Activated CD4-positive, alpha-beta T cell treated with anti-CD3 and anti-CD28 coated beads, Interleukin-2, Interleukin-4, amounts not matched to agents 100 ng/mL and 50 ng/mL, durations not matched to agents 16 hours and 8 hours (primary cell): Measurements from ENCODE around the gene CCDC88B.

Experiments used
- DNase-seq: peaks from one replicate; pipeline ENCODE4 v3.0.0-alpha.2; 2020; ENCODE audit warnings: low spot score

The CCDC88B gene

DNA sequence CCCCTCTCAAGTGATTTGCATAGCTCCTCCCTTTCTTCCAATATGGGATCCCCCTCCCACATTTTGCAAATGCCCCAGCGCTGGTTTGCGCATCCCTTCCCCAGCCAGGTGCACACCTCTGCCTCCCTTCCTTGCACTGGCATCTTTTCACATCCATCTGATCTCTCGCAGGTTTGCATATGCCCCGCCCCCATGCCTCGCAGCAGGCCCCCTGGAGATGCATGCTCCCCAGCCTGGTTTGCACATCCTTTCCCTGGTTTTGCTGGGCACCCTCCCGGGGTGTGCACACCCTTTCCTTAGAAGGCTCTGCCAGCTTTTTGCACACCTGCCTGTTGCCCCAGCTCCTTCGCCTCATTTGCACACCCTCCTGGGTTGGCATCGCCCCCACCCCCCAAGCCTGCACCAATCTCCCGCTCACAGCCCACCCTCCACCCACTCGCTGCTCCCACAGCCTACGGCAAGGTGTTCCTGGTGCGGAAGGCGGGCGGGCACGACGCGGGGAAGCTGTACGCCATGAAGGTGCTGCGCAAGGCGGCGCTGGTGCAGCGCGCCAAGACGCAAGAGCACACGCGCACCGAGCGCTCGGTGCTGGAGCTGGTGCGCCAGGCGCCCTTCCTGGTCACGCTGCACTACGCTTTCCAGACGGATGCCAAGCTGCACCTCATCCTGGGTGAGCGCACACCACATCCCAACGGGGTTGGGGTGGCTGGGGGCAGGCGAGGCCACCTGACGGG, 19.9 kb downstream of the CCDC88B start:
- DNase-seq, result no peak

DNA sequence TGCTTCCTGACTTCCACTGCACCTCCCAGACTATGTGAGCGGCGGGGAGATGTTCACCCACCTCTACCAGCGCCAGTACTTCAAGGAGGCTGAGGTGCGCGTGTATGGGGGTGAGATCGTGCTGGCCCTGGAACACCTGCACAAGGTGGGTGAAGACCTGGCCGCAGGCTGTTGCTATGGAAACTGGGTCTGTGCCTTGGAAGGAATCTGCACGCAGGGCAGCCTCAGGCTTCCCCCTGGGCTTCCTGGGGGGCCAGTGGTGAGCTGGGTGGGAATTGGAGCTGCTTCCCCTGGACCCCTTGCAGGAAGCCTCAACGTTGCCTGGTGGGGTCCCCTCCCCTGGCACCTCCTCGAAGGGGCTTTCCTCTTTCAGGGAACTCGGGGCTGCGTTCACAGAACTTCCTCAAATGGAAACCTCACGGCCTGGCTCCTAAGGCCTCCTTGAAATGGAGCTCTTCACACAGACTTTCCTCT, 20.5 kb downstream of the CCDC88B start:
- no peak for DNase-seq

DNA sequence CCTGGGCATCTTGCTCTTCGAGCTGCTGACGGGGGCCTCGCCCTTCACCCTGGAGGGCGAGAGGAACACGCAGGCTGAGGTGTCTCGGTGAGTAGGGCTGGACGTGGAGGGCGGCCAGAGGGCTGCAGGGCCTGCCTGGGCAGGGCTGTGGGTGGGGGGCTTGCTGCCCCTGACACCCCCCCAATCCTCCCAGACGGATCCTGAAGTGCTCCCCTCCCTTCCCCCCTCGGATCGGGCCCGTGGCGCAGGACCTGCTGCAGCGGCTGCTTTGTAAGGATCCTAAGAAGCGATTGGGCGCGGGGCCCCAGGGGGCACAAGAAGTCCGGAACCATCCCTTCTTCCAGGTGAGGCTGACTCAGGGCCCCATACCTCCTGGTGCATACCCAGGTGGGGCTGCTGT, 21.7 kb downstream of the CCDC88B start:
- no peak for DNase-seq

DNA sequence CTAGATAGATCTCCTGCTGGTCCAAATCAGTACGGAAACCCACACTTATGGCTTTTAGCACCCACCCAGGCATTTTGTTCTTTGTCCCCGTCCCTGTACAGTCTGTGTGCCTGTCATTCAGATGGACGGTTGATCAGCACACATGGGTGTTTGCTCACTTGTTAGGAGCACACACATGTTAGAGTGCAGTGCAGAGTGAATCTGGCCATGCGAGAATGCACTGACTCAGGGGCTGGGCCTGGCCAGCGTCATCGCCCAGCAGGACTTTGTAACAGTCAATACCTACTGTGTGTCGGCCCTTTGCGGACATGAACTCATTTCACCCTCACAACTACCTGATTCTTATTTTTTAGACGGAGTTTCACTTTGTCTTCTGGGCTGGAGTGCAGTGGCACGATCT, 22.3 kb downstream of the CCDC88B start:
- DNase-seq, result no peak

DNA sequence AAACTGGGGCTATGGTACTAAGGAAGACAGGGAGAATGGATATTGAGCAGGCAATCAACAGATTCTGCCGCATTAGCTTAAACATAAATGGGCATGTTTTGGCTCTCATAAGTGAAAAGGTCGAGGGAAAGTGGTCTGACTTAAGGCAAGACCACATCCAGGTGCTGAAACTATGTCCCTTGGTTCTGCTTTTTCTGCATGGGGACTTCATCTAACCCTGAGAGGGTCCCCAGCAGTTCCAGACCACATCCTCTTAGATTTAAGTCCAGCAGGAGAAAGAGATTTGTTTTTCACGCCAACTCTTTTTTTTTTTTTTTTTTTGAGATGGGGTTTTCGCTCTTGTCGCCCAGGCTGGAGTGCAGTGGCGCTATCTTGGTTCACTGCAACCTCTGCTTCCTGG, 24.4 kb downstream of the CCDC88B start:
- DNase-seq, result no peak

DNA sequence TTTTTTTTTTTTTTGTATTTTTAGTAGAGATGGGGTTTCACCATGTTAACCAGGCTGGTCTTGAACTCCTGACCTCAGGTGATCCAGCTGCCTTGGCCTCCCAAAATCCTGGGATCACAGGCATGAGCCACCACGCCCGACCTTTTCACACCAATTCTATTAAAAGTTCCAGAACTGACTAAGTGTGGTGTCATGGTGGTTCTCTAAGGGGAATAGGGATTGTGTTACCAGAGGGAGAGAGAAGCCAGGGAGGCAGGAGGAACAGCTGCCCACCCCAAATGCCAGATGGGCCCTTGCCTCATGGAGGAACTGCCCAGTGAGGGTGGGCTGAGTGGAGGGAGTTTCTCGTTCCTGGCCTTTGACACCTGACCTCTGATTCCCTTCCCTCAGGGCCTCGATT, 24.9 kb downstream of the CCDC88B start:
- DNase-seq, result no peak

DNA sequence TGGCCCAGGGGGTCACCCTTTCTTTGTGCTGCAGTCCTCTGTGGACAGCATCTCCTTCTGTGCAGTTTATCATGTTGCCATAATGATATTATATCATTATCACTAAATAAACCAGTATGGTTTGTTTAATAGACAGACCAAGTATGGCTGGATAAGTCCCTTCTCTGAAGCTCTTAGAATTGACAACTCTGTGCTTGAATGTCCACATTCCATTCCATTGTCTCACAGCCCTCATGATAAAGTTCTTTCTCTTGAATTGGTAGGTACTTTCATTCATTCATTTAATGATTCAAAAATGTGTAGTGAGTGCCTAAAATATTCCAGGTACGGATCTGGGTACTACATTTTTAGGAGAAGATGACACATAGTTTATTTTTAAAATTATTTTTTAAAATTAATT, 26.7 kb downstream of the CCDC88B start:
- no peak for DNase-seq

DNA sequence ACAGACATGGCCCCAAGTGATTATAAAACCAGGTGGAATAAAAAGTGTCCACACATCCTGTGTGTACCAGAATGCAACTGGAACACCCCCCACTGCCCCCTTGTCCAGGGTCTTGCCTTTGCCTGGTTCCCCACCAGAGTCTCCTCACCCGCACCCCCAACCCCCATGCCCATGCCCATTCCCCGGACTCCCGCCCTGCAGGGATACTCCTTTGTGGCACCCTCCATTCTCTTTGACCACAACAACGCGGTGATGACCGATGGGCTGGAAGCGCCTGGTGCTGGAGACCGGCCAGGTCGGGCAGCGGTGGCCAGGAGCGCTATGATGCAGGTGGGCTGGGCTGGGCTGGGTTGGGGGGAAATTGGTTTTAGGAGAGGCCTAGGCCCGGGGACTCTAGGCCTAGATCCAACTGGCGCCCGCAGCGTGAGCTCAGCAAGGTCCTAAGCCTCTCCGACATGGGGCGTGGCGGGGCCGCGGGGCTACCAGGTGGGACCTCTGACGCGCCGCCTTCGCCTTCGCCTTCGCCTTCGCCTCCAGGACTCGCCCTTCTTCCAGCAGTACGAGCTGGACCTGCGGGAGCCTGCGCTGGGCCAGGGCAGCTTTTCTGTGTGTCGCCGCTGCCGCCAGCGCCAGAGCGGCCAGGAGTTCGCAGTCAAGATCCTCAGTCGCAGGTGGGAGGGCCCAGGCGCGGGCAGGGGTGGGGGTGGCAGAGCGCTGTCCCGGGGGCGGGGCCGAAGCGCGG, 28.1 kb downstream of the CCDC88B start:
- DNase-seq, result no peak

DNA sequence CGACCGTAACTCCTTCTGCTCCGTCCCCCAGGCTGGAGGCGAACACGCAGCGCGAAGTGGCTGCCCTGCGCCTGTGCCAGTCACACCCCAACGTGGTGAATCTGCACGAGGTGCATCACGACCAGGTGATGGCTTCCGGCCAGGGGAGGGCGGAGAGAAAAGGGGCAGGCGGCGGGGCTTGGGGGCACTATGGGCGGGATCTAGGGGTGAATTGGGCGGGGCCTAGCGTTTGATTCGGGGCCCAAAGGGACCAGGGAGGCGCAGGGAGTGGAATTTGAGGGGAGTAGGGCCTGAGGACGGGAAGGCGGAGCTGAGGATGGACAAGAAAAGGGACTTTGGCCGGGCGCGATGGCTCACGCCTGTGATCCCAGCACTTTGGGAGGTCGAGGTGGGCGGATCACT, 28.7 kb downstream of the CCDC88B start:
- no peak for DNase-seq

DNA sequence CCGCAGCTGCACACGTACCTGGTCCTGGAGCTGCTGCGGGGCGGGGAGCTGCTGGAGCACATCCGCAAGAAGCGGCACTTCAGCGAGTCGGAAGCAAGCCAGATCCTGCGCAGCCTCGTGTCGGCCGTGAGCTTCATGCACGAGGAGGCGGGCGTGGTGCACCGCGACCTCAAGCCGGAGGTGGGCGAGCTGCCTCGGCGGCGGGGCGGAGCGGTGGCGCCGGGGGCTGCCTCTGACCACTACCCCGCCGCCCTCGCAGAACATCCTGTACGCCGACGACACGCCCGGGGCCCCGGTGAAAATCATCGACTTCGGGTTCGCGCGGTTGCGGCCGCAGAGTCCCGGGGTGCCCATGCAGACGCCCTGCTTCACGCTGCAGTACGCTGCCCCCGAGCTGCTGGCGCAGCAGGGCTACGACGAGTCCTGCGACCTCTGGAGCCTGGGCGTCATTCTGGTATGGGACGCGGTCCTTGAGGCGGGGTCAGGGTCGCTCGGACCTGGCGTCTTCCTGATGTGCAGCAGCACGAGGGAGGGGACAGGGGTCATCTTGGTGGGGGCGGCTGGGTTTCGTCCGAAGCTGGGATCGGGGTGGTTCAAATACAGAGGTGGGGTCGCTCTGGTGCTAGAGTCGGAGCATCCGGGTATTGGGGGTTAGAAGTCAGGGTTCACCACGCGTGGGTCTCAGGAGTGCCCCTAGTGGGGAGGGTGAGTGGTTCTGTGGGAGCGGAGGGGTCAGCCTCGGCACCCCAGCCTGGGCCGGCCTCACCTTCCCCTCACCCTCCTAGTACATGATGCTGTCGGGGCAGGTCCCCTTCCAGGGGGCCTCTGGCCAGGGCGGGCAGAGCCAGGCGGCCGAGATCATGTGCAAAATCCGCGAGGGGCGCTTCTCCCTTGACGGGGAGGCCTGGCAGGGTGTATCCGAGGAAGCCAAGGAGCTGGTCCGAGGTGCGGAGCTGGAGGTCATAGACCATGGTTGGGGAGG, 29.7 kb downstream of the CCDC88B start:
- DNase-seq, result no peak

DNA sequence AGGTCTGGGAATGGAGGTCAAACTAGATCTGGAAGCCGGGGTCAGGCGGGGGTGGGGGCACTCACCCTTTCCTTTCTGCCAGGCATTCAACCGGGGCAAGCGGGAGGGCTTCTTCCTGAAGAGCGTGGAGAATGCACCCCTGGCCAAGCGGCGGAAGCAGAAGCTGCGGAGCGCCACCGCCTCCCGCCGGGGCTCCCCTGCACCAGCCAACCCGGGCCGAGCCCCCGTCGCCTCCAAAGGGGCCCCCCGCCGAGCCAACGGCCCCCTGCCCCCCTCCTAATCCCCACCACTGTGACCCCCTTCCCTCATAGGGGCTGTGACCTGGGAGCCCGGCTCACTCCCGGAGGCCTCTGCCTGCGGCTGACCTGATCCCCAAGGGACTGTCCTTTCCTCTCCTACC, 31.2 kb downstream of the CCDC88B start:
- DNase-seq, result no peak

DNA sequence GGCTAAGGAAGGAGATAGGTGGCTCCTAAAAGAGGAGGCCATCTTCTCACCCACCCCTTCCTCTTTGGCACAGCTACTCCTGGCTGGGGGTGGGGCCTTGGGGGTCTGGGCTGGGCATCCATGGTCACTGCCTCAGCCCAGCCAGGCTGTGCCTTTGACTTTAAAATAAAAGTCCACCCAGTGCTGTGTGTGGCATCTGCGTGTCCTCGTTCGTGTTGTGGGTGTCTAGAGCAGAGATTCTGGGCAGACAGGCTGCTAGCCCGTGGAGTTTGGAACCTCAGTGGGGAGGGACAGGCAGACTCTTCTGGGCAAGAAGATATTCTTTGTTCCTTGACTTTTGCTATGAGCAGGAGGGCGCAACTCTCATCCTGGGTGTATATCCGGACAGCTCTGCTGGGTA, 32.0 kb downstream of the CCDC88B start:
- DNase-seq, result no peak

DNA sequence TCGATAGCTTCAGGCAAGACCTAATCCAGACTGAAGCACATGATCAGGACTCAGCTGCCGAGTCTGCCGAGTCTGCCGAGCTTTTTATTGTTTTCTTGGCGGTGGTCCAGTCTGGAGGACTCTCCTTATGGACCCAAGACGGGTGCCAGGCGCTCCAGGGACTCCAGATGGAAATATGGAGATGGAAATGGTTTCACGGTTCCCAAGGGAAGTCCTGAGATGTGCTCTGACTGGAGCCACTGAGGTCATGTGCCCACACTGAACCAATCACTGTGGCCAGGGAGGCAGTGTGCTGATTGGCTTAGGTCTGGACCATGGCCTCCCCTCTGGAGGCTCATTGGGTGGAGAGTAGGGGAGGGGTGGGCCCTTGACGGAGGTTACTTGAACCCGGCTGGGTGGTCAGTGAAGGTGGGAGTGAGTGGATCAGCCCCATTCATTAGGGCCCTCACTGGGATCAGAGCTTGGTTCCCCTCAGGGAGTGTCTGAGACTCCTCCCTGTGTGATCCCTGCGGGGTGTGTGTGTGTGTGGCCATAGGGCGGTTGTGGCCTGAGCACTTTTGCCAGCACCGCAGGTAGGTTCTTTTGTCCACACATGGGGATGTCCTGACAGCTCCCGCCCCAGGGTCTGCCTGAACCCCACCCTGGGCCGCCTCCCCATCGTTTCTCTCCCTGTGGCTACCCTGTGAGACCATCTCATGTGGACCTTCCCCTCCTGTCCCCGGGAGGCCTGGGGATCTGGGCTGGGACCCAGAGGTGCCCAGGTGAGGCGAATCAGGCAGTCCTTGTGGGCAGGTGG, 33.0 kb downstream of the CCDC88B start:
- DNase-seq, result no peak

DNA sequence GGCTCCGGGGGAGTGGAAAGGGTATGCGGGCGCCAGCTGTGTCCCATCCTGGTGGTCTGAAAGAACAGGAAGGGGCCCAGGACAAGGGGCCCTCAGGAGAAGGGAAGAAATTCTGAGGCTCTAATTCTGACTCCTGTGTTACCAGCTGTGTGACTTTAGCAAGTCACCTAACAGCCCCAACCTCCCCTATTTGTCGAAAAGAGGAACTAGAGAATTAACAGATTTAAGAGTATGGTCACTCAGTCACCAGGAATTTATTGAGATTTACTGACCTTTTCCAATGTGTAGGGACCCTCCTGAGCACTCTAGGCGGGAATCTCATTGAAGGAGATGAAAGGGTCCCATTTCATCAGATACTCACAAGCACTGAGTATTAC, 33.6 kb downstream of the CCDC88B start:
- DNase-seq, result no peak

DNA sequence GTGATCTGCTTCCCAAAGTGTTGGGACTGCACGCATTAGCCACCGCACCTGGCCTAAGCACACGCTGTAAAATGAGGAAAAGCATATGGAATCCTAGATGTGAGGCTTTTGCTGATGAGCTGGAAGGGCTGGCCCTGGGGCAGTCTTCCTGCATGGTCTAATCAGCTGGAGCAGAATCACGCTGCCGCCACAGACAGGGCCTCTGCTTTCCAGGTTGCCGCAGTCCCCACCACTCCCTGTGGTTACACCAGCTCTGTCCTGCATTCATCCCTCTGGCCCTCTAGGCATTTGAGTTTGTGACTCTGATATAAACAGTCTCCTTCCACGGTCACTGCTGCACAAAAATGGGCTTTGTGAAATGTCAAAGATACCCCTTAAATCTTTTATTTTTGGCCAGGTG, 36.1 kb downstream of the CCDC88B start:
- no peak for DNase-seq

DNA sequence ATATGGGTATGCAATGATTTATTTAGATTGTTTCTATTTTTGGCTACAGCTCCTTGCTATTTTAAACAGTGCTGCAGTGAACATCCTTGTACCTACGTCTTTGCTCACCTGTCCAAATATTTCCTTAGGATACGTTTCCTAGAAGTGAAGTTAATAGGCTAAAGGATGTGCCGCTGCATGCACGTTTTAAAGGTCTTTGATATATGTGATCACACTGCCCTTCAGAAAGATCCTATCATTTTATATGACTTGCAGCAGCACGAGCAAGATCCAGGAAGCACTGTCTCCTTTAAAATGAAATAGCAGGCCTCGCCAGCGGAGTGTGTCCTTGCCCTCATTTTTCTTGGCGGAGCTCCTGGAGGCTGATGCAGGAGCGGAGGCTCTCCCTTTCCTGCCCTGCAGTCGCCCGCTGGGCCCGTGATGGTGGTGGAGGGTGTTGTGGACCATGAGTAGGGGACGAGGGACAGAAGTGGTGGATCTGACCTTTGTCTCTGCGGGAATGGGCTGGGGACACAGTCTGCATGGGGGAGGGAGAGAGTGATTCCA, 38.4 kb downstream of the CCDC88B start:
- DNase-seq, result no peak

DNA sequence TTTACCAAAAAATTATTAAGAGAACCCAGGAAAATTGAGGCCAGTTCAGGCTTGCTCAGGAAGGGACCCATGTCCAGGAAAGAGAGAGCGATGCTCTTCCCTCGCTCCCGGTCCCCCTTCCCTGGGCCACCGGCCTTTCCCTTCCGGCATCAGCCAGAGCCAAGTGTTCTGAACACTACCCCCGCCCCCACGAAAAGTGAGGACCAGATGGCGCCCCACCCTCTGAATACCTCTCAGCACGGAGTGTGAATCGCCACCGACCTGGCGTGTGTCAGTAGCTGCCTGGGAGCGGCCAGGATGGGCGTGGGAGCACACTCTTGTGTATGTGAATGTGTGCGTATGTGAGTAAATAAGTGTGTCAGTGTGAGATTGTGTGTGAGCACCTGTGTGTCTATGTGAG, 39.2 kb downstream of the CCDC88B start:
- DNase-seq, result no peak

DNA sequence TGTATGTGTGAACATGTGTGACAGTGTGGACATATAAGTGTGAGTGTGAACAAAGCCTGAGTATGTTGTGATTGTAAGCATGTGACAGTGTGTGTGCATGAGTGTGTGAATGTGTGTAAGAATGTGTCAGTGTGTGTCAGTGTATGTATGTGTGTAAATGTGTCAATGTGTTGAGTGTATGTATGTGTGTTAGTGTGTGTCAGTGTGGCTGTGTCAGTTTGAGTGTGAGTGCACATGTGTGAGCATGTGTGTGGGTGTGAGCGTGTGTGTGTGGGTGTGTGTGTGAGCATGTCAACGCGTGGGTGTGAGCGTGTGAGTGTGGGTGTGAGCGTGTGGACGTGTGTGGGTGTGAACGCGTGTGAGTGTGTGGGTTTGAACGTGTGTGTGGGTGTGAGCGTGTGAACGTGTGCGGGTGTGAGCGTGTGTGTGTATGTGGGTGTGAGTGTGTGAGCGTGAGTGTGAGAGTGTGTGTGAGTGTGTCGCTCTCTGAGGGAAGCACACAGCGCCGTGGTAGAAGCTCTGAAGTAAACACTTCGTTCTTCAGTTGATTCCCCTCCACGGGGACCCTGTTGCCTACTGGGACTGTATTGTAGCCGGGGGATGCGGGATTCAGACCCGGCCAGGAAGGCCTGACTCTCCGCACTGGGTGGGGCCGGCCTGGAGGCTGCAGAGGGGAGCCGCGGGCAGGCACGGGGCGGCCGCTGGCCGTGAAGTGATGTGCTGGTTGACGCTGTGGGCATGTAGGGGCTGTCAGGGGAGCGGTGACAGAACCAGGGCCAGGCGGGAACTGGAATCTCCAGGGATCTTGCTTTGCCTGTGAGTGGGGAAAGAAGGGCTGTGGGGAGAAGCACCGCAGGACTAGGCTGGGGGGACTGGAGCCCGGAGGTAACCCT, 40.1 kb downstream of the CCDC88B start:
- DNase-seq, result no peak

DNA sequence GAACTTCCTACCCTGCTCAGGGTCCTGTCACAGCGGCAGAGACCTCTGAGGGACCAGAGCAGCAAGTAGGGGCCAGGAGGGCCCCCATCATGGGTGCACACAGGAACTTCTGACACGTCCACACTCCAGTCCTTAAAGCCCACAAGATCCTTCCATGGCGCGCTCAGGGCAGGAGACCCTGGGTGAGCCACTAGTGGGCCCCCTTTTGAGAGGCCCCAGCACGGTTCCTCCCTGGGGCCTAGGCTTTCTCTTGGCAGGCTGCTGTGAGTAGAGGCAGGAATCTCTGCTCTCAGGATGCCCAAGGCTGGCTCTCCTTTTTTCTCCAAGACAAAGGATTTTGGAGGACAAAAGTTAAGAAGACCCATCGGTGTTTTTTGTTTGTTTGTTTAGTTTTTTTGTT, 41.3 kb downstream of the CCDC88B start:
- DNase-seq, result no peak

DNA sequence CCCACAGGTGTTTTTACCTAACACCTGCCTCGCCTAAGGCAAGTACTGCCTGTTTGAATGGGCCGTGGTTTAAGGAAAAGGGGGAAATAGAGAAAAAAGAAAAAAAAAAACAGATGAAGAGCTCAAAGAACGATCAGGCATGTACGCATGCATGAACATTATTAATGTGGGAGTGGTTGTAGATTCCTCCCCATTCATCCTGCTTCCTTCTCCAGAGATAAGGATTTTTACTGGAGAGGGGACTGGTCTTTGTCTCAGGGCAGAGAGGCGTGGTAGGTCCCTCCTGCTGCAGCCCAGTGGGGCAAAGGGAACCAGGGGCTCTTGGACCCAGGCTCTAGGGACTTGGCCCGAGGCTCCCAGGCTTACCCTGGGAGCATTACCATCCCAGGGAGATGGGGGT, 42.0 kb downstream of the CCDC88B start:
- no peak for DNase-seq
